CD4-positive, alpha-beta T cell (primary cell): Measurements from ENCODE around the gene CYP24A1. TPM values are rescaled to one million over a fixed set of nuclear protein-coding genes. Genes with fewer than 3 reads are reported as not detected.

Experiments used
- ATAC-seq: fragments of 200-7000 bp; cut with Tn5 transposase; one replicate; pipeline ENCODE4 v1.10.0; 2022; ENCODE audit warnings: mild to moderate bottlenecking; ENCODE audit not compliant: poor library complexity
- CTCF ChIA-PET: fragments of 350-600 bp; sonication (Branson Sonifier 250); formaldehyde crosslinking; loops from one replicate; lab custom pipeline; 2021; ENCODE audit warnings: antibody characterized with exemption, inconsistent platforms; lab: Charles Lee
- POLR2A ChIA-PET: fragments of 350-600 bp; sonication (Branson Sonifier 250); formaldehyde crosslinking; loops from one replicate; lab custom pipeline; 2021; ENCODE audit warnings: antibody characterized with exemption, inconsistent platforms; lab: Charles Lee
- DNase-seq, 14 experiments: peaks; one replicate each; pipeline ENCODE4 v3.0.0-alpha.2; 2013 to 2020; ENCODE audit warnings: mixed read lengths in 2 of 14
- H3K27ac ChIP-seq, 2 donors: one replicate each; pipeline versions ENCODE4 v1.5.1 to v1.7.0; 2013; ENCODE audit warnings: low read length in 2 of 2, low read depth in 1 of 2, mild to moderate bottlenecking in 1 of 2
- H3K27me3 ChIP-seq, 2 experiments: 1 replicate in 1 of 2; 2 replicates in 1 of 2; pipeline versions ENCODE4 v1.6.1 to v1.7.0; 2013; ENCODE audit warnings: low read length in 2 of 2, control low read depth in 1 of 2, mild to moderate bottlenecking in 1 of 2, moderate library complexity in 1 of 2; ENCODE audit not compliant: insufficient read depth in 2 of 2, control insufficient read depth in 1 of 2
- H3K36me3 ChIP-seq: one replicate; pipeline ENCODE4 v1.6.1; 2013; ENCODE audit warnings: low read length, control low read depth; ENCODE audit not compliant: insufficient read depth
- H3K4me1 ChIP-seq: one replicate; pipeline ENCODE4 v1.6.1; 2013; ENCODE audit warnings: low read length, control low read depth; ENCODE audit not compliant: insufficient read depth
- H3K4me3 ChIP-seq: one replicate; pipeline ENCODE4 v1.5.1; 2013; ENCODE audit warnings: mild to moderate bottlenecking, low read length, moderate library complexity
- H3K9me3 ChIP-seq, 2 experiments: 1 replicate in 1 of 2; 2 replicates in 1 of 2; pipeline versions ENCODE4 v1.6.1 to v1.7.0; 2013; ENCODE audit warnings: low read length in 2 of 2, mild to moderate bottlenecking in 2 of 2, control low read depth in 1 of 2, moderate library complexity in 1 of 2; ENCODE audit not compliant: control insufficient read depth in 1 of 2, insufficient read depth in 1 of 2
- H3K27ac Mint-ChIP-seq: one replicate; pipeline ENCODE4 v1.8.0; 2020; ENCODE audit warnings: mixed read lengths
- H3K27me3 Mint-ChIP-seq: one replicate; pipeline ENCODE4 v1.8.0; 2021; ENCODE audit warnings: mixed read lengths
- H3K36me3 Mint-ChIP-seq: one replicate; pipeline ENCODE4 v1.8.0; 2021; ENCODE audit warnings: low read depth, mixed read lengths
- H3K4me1 Mint-ChIP-seq: one replicate; pipeline ENCODE4 v1.8.0; 2021; ENCODE audit warnings: low read depth, mixed read lengths
- H3K4me3 Mint-ChIP-seq: one replicate; pipeline ENCODE4 v1.8.0; 2020; ENCODE audit warnings: mild to moderate bottlenecking, mixed read lengths
- H3K9me3 Mint-ChIP-seq: one replicate; pipeline ENCODE4 v1.8.0; 2020; ENCODE audit warnings: mixed read lengths
- CTCF ChIP-seq: fragments of 200-600 bp; IDR thresholded peaks from one replicate; pipeline ENCODE4 v1.8.0; 2022; ENCODE audit warnings: antibody characterized with exemption, mild to moderate bottlenecking
- intact Hi-C, 2 experiments: fragments of 100-400 bp; cut with DNase I in 1 of 2; cut with micrococcal nuclease in 1 of 2; formaldehyde crosslinking; loops; one replicate each; pipeline versions ENCODE4 v1.15.1 to v1.9.0; 2023 to 2025; cut with DNase I, micrococcal nuclease
- total RNA-seq, 174 experiments: library from RNA in 2 of 174; stranded (reverse) in 2 of 174; gene quantifications; one replicate each; pipeline ENCODE4 v1.2.3 and lab custom pipeline; 2021 to 2026

Gene CYP24A1
- total RNA-seq, 2 experiments from 2014 or later, result 0.56 to 1.0 TPM

- intact Hi-C loops, result no loop called here
- DNase-seq, result no peak
- no peak overlapping the region for H3K27ac Mint-ChIP-seq
- POLR2A ChIA-PET, result no interaction called here
- no peaks in the 10 kb centered on the region for H3K9me3 Mint-ChIP-seq
- H3K4me3 Mint-ChIP-seq, result no peak overlapping the region
- ATAC-seq, result no peak
- Histone ChIP-seq H3K36me3 (no peaks in the 10 kb centered on the region), H3K27me3 (peaks cover 4 to 10% of the 10 kb centered on the region in 2 experiments), H3K9me3 (no peaks in the 10 kb centered on the region), H3K4me1 (no peaks in the 10 kb centered on the region), H3K27ac (no peak overlapping the region), H3K4me3 (no peak overlapping the region)
- CTCF ChIA-PET, result no interaction called here
- H3K36me3 Mint-ChIP-seq, result no peaks in the 10 kb centered on the region
- H3K27me3 Mint-ChIP-seq, result peaks cover 53% of the 10 kb centered on the region
- no peaks in the 10 kb centered on the region for H3K4me1 Mint-ChIP-seq
- TF ChIP-seq CTCF, result no peak
Observed at GRCh38 chr20:54161008-54161820, 12.6 kb downstream of the CYP24A1 start.

- Histone ChIP-seq H3K36me3 (no peaks in the 10 kb centered on the region), H3K4me3 (no peak overlapping the region), H3K27me3 (peaks cover 3 to 11% of the 10 kb centered on the region in 2 experiments), H3K9me3 (no peaks in the 10 kb centered on the region), H3K27ac (no peak overlapping the region), H3K4me1 (no peaks in the 10 kb centered on the region)
- H3K27ac Mint-ChIP-seq, result no peak overlapping the region
- POLR2A ChIA-PET, result no interaction called here
- no peak overlapping the region for H3K4me3 Mint-ChIP-seq
- ATAC-seq (no peak), DNase-seq (no peak)
- intact Hi-C loops, result no loop called here
- CTCF ChIA-PET, result no interaction called here
- H3K9me3 Mint-ChIP-seq, result no peaks in the 10 kb centered on the region
- TF ChIP-seq CTCF, result no peak
- H3K36me3 Mint-ChIP-seq, result no peaks in the 10 kb centered on the region
- no peaks in the 10 kb centered on the region for H3K4me1 Mint-ChIP-seq
- H3K27me3 Mint-ChIP-seq, result peaks cover 48% of the 10 kb centered on the region
Observed at GRCh38 chr20:54160065-54161007, 13.4 kb downstream of the CYP24A1 start.

- intact Hi-C loops, result no loop called here
- no peak for TF ChIP-seq CTCF
- no peak for DNase-seq
- H3K27ac ChIP-seq, result no peak overlapping the region
- POLR2A ChIA-PET, result no interaction called here
- CTCF ChIA-PET, result no interaction called here
- Mint-ChIP-seq H3K4me3 (no peak overlapping the region), H3K27me3 (peaks cover 41% of the 10 kb centered on the region), H3K9me3 (no peaks in the 10 kb centered on the region), H3K36me3 (no peaks in the 10 kb centered on the region), H3K4me1 (no peaks in the 10 kb centered on the region), H3K27ac (no peak overlapping the region)
- ATAC-seq, result no peak
- no peaks in the 10 kb centered on the region for H3K9me3 ChIP-seq
- no peak overlapping the region for H3K4me3 ChIP-seq
- no peaks in the 10 kb centered on the region for H3K4me1 ChIP-seq
- H3K27me3 ChIP-seq, result peaks cover 0 to 7% of the 10 kb centered on the region in 2 experiments
- H3K36me3 ChIP-seq, result no peaks in the 10 kb centered on the region
Observed at GRCh38 chr20:54158856-54159418, 14.8 kb downstream of the CYP24A1 start.
